CD4-positive, alpha-beta T cell treated with Interleukin-17A for 4 hours (primary cell): ENCODE measurements around the gene SERHL2.
"Not testable (repeated sequence)": the region's sequence is repeated elsewhere in the genome, so short reads cannot be mapped to it uniquely, and the experiment has no call there.

Source experiments
- DNase-seq: peaks from one replicate; pipeline ENCODE4 v3.0.0-alpha.2; 2020; ENCODE audit warnings: mixed read lengths

The SERHL2 gene

GRCh38 chr22:42577141-42577540, 23.4 kb downstream of the SERHL2 start:
- not testable (repeated sequence) for DNase-seq

DNA sequence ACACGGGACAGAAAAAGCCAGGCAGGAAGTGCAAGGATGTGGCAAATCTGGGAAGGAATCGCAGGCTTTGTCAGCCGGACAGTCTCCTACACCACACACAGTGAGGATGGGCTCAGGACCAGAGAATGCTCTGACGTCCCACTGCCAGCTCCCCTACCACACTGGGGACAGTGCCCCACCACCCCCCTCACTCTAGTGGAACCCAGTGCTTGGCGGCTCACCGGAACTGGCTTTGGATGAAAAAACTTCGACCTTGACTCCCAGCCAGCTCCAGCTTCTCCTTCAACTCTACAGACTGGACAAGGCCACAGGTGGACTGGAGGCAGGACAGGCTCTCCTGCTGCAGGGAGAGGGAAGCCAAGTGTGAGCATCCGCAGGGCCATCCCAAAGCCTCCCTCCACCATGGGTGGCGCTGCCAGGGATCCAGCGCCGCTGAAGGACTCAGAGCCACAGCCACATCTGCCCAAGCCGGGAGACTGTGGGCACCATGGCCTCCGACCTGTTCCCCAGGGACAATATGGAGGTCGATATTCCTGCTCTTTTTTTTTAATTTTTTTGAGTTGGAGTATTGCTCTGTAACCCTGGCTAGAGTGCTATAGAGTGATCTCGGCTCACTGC, 24.0 kb downstream of the SERHL2 start:
- DNase-seq = no peak

DNA sequence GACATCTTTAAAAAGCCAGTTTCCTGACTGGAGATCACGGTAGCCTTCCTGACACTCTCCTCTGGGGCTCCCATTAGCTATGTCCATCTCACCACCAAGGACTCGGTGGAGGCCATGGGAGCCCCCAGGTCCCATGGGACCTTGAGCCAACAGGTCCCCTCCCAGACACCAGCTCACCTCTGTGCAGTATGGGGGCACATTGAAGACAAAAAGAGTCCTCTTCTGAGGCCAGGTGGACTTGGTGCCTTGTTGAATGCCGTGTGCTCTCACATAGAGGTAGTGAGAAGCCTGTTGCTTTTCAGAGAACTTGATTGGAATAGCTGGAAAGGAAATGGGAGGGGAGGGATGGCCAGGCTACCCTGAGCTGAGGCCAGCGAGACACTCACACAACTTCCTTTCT, 26.3 kb downstream of the SERHL2 start:
- not testable (repeated sequence) for DNase-seq

DNA sequence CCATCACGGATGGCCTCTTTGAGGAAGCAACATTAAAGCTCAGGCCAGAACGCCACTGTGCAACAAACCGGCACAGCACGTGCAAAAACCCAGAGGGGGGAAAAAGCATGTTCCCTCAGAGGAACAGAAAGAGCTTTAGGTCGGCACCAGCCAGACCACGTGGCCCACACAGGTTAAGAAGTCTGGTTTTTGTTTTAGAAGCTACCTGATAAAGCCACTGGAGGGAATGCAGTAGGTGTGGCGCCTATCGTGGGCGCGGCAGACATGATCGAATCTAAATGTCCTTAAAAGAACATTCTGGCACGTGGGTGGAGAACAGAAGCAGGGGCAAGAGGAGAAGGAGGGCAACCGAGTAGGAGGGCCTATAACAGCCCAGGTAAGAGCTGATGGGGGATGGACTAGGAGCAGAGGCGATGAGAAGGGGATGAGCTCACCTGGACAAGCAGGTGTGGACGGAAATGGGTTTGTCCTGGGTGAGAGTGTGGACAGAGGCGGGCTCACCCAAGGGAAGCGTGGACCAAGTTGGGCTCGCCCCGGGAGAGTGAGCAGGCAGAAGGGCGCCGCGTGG, 27.5 kb downstream of the SERHL2 start:
- not testable (repeated sequence) for DNase-seq

DNA sequence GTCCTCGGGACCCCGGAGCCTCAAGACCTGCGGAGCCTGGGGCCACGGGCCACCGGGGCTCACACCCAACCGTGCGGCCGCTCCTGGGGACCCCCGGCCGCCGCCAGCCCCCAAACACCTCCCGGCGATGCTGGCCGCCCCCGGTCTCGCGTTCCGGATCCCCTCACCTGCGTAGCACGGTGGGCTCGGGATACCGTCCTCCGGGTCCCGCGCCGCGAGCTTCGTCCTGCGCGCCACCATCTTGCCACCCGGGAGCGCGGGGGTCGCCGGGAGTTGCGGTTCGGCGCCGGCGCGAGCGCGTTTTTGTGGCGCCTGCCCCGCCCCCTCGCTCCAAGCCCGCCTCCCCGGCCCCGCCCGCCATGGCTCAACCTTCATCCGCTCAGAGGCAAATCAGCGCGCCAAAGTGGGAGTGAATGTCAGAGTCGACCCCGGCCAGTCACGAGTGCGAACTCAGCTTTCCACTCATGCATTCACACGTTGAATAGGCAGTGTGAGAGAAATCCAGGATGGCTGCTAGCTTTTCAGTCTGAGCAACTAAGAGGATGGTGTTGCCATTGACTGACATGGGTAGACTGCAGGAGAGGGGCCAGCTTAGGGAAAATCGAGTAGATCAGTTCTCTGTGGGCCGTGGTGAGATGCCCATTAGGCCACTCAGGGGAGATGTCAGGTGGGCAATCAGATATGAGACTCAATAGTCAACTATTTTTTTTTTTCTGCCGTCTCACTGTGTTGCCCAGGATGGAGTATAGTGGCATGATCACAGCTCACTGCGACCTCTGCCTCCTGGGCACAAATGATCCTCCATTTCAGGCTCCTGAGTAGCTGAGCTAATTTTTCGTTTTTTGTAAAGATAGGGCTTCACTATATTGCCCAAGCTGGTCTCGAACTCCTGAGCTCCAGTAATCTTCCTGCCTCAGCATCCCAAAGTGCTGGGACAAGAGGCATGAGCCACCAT, 28.3 kb downstream of the SERHL2 start:
- DNase-seq = peak; percentile 88

DNA sequence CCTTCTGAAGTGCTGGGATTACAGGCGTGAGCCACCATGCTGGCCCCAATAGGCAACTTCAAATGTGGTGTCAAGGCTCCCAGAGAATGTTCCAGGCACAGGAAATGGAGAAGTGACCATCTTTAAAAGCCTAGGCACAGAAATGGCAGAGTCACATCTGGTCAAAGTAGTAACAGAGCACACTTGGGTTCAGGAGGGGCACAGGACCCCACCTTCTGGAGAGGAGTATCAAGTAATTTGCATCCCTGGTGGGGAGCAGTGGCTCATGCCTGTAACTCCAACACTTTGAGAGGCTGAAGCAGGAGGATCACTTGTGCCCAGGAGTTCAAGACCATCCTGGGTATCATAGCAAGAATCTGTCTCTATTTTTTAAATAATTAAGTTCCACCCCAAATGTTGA, 29.2 kb downstream of the SERHL2 start:
- DNase-seq = no peak

- no peak for DNase-seq
Measured at GRCh38 chr22:42584364-42584940, 30.7 kb downstream of the SERHL2 start.

GRCh38 chr22:42585096-42585495, 31.3 kb downstream of the SERHL2 start:
- no peak for DNase-seq

DNA sequence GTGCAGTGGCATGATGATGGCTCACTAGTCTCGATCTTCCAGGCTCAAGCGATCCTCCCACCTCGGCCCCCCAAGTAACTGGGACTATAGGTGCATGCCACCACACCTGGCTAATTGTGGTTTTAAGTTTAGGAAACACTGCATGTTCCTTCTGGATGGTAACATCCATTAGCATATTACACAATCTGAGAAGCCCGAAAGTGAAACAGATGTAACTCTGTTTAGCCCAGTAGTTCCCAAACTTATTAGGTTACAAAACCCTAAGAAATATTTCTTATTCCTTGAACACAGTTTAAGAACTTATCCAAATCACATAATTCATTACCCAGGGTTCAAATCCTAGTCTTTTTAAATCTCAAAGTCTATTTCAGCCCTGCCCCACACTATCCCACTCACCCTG, 32.6 kb downstream of the SERHL2 start:
- no peak for DNase-seq

DNA sequence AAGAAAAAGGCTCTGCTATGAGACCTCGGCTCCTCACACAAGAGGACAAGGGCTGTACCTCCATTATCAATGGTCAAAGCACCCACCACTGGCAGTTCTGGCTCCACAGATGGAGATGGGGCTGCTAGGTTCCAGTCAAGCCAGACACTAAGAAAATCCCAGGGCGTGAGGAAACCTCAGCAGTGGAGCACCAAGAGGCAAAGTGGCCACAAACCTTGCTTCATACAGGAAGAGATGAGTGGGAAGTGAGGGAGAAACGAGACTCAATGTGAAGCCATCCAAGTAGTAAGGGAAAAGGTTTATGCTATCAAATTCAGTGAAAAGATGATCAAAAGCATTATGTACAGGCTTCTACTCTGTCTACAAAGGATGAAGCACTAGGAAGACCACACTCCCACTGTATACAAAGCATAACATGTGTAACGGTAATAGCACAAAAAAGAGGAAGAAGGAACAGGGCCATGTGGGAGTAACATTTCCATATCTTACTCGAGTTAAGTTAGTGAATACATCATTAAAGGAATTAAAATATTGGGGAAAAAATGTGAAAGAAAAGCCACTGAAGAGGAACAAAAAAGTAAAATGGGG, 33.9 kb downstream of the SERHL2 start:
- no peak for DNase-seq

GRCh38 chr22:42591987-42592386, 38.2 kb downstream of the SERHL2 start:
- DNase-seq = no peak

- no peak for DNase-seq
Measured at GRCh38 chr22:42595434-42595833, 41.7 kb downstream of the SERHL2 start.

GRCh38 chr22:42596336-42596735, 42.6 kb downstream of the SERHL2 start:
- DNase-seq = no peak

DNA sequence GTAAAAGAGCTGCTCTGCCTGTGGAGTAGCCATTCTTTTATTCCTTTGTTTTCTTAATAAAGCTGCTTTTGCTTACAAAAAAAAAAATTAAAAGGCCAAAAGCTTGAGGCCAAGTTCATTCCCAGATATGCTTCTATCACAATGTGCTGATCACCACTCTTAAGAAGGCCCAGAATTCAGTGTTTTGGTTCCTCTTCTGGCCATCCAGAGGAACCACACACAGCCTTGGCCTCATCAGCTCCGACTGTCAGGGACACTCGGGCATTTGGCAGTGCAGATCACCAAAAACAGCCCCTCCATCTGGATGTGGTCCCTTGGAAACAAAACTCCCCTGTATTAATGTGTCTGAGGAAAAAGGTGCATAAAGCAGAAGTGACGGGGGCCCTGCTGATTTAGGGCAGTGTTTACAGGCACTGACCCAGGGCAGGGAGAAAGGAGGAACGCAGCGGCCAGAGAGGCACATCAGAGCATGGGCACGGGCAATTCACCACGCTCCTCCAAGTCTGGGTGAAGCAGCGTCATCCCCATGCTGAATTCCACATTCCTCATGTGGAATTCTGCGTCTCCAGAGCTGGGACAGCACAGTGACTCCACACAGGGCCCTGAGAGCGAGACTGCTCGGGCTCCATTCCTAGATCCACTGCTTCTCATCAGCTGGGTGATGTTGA, 43.2 kb downstream of the SERHL2 start:
- no peak for DNase-seq

DNA sequence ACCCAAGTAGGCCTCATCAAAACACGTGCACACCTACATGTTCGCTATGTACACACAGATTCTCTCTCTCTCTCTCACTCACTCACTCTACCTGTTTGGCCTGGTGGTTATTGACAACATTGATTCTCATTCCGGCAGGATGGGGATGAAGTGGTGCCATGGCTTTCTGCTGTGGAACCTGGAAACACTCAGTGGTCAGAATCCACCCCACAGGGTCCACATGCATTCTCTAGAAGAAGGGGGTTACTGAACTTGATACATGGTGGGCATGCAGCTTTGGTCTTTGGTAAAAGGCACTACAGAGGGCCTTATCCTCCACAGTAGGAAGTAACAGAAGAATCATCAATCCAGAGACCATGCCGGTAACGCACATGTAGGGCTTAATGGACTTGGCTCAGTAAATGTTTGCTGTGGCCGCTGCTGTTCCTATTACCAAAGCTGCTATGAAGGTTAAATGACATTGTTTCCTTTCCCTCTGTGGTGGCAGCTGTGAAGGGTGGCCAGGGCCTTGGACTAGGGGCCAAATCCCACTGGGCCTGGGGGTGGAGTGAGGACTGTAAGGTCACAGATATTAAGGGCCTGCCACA, 48.2 kb downstream of the SERHL2 start:
- no peak for DNase-seq

DNA sequence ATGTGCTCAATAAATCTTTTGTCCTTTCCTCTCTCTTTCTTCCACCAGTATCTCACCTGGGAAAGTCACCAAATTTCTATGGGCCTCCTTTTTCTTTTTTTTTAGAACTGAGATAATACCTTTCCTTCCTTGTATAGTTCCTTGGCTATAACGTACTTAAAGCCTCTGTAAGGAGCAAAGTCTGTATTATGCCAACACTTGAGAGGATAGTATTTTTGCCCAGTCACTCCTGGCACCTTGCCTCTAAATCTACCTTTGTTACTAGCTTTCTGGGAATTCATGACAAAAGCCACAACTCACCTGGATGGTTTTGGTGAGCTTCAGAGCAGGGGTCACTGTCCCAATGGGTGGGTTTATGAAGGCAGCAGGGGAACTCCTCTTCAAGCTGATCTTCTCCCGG, 48.7 kb downstream of the SERHL2 start:
- DNase-seq = no peak

- DNase-seq = no peak
Measured at GRCh38 chr22:42603427-42603826, 49.7 kb downstream of the SERHL2 start.

GRCh38 chr22:42604403-42604802, 50.6 kb downstream of the SERHL2 start:
- no peak for DNase-seq

- not testable (repeated sequence) for DNase-seq
Measured at GRCh38 chr22:42607641-42608040, 53.9 kb downstream of the SERHL2 start.

GRCh38 chr22:42608136-42608822, 54.5 kb downstream of the SERHL2 start:
- DNase-seq = no peak

GRCh38 chr22:42608823-42609361, 55.1 kb downstream of the SERHL2 start:
- DNase-seq = no peak
